ENCODE results near the gene HRH4.

HRH4 gene

DNA sequence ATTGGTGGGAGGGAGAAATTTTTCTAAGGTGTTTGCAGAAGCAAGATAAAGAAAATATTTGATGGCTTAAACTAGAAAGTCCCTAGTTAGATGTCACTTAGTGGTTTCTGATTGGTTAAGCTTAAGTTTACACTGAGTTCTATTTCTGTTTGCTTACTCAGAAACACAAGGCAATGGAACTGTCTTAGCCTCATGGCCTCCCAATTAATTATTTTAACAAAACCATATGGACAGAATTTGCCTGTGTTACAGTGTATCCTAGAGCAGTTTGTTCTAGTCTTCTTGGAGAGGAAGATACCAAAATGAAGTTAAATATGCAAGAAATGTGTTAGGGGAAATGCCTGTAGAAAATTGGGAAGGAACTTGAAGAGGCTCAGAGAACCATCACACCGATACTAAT is 38.6 kb upstream of the HRH4 start:
- peaks cover 0 to 1% of the 10 kb centered on the region in 2 experiments for H3K4me1 ChIP-seq (ENCODE audit: control insufficient read depth in 1 of 2, insufficient read depth in 1 of 2, low read depth in 1 of 2, low read length in 1 of 2)
- H3K4me3 ChIP-seq (ENCODE audit: low read depth in 1 of 2, low read length in 1 of 2) = no peak overlapping the region
- no peaks in the 10 kb centered on the region for H3K36me3 ChIP-seq
- TF ChIP-seq, protein P1, sequence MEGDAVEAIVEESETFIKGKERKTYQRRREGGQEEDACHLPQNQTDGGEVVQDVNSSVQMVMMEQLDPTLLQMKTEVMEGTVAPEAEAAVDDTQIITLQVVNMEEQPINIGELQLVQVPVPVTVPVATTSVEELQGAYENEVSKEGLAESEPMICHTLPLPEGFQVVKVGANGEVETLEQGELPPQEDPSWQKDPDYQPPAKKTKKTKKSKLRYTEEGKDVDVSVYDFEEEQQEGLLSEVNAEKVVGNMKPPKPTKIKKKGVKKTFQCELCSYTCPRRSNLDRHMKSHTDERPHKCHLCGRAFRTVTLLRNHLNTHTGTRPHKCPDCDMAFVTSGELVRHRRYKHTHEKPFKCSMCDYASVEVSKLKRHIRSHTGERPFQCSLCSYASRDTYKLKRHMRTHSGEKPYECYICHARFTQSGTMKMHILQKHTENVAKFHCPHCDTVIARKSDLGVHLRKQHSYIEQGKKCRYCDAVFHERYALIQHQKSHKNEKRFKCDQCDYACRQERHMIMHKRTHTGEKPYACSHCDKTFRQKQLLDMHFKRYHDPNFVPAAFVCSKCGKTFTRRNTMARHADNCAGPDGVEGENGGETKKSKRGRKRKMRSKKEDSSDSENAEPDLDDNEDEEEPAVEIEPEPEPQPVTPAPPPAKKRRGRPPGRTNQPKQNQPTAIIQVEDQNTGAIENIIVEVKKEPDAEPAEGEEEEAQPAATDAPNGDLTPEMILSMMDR (IDR thresholded peaks at IDR 0.05) = no peak
- peaks cover 23% of the 10 kb centered on the region for H3K27me3 ChIP-seq
- H3K27ac ChIP-seq = no peak overlapping the region
- no peaks in the 10 kb centered on the region for H3K9me3 ChIP-seq

DNA sequence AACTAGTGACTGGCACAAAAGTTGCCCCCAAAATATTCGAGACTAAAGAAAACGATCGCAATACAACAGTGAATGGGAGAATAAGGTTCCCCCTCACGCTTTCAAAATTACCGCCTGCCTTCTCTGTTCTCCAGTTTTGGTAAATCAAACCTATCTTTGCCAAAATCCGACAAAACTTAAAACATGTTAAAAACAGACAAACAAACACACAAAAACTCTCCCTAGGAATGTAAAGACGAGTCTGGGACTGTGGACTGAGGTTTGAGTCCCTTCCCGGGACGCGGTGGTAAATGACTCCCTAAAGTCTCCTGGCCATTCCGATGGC is 34.4 kb upstream of the HRH4 start:
- Histone ChIP-seq H3K36me3 (no peaks in the 10 kb centered on the region), H3K4me3 (ENCODE audit: low read depth in 1 of 2, low read length in 1 of 2) (peak overlapping the region; percentile 83 to 87), H3K9me3 (no peaks in the 10 kb centered on the region), H3K27ac (peak overlapping the region; percentile 76), H3K27me3 (peaks cover 23% of the 10 kb centered on the region), H3K4me1 (ENCODE audit: control insufficient read depth in 1 of 2, insufficient read depth in 1 of 2, low read depth in 1 of 2, low read length in 1 of 2) (peaks cover 8 to 9% of the 10 kb centered on the region in 2 experiments)
- TF ChIP-seq, protein P1 (IDR thresholded peaks at IDR 0.05) = no peak

DNA sequence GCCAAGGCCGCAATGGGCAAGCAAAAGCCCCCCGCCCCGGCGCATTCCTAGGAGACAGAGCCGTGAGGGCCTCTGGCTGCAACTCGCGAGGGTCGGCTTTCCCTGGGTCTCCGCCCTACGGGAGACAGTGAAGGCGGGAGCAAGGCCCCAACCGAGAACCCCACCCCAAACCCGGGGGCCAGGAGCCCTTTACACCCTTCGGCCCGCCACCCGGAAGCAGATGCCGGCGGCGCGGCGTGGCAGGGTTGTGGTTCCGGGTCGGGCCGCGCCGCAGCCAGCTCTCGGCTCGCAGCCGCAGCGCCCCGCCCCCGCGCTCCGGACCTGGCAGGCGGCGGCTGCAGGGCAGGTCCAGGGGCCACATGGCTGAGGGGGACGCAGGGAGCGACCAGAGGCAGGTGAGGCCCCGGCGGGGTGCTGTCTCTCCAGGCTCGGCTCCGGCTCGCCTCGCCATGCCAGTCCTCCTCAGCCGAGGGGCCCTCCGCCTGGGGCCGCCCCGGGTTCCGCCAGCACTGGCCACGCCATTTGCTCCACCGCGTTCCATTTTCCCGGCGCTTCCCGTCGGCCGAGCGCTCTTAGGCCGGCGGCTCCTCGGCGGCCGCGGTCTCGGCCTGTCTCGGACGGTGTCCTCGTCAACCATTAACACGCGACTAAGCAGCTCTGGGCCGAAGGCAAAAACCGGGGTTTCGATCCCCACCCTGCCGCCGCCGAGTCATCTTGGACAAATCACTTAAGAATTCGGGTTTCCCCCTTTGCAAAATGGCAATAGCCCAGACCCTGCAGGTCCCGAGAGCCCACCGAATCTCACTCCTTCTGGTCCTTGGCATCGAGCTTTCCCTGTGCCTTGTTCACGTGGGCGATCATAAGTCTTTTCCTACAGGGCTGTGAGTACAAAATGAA is 33.8 kb upstream of the HRH4 start, which contains the start of gene IMPACT:
IMPACT (plus strand) TSS at position 273 of the 897 bp plus-strand sequence; CDS start at position 360, 87 bp downstream.
- TF ChIP-seq, protein P1 (IDR thresholded peaks at IDR 0.05) = no peak
- Histone ChIP-seq H3K27ac (peak within 1 kb of the TSS; percentile 76), H3K4me3 (ENCODE audit: low read depth in 1 of 2, low read length in 1 of 2) (peak within 1 kb of the TSS; percentile 83 to 87), H3K4me1 (ENCODE audit: control insufficient read depth in 1 of 2, insufficient read depth in 1 of 2, low read depth in 1 of 2, low read length in 1 of 2) (peaks cover 8 to 9% of the 10 kb centered on the region in 2 experiments), H3K27me3 (peaks cover 23% of the 10 kb centered on the region), H3K36me3 (no peaks in the 10 kb centered on the region), H3K9me3 (no peaks in the 10 kb centered on the region)

DNA sequence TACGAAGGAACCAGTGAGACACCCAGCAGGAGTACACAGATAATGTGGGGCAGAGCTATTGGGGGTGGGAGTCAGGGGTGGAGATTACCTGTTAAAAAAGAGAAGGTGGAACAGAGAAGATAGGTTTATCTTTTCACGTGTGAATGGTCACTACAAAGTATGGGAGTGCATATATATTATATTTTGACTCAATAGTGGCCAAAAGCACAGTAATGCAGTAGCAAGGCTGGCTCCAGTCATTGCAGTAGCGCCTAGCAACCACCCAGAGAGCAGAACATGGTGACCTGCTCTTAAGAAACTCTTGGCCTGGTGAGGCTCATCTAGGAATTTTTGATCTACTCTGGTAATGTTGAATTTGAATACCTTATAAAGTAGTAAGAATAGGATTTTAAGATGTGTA is 33.0 kb upstream of the HRH4 start:
- Histone ChIP-seq H3K27me3 (peaks cover 23% of the 10 kb centered on the region), H3K27ac (no peak overlapping the region), H3K9me3 (no peaks in the 10 kb centered on the region), H3K4me1 (ENCODE audit: control insufficient read depth in 1 of 2, insufficient read depth in 1 of 2, low read depth in 1 of 2, low read length in 1 of 2) (peaks cover 12 to 15% of the 10 kb centered on the region in 2 experiments), H3K36me3 (no peaks in the 10 kb centered on the region), H3K4me3 (ENCODE audit: low read depth in 1 of 2, low read length in 1 of 2) (peak overlapping the region; percentile 19 to 87)
- TF ChIP-seq, protein P1 (IDR thresholded peaks at IDR 0.05) = no peak

DNA sequence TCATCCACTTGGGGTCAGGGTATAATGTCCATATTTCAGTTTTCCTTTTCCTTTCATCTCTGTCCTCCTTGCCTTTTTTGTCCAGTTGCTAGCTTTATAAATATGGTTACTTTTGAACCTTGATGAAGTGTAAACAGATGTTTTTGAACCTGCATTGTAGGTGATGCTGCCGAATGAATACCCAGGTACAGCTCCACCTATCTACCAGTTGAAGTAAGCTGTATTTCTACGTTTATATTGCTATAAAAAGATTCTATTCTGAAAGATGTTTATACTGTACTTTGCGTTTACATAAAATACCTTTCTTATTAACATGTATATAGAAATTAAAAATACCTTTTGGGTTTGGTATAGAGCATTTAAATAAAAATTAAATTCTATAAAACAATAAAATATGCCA is 31.7 kb upstream of the HRH4 start:
- Histone ChIP-seq H3K36me3 (no peaks in the 10 kb centered on the region), H3K27me3 (peaks cover 18% of the 10 kb centered on the region), H3K4me1 (ENCODE audit: control insufficient read depth in 1 of 2, insufficient read depth in 1 of 2, low read depth in 1 of 2, low read length in 1 of 2) (peaks cover 16 to 20% of the 10 kb centered on the region in 2 experiments), H3K9me3 (no peaks in the 10 kb centered on the region), H3K4me3 (ENCODE audit: low read depth in 1 of 2, low read length in 1 of 2) (no peak overlapping the region), H3K27ac (no peak overlapping the region)
- TF ChIP-seq, protein P1 (IDR thresholded peaks at IDR 0.05) = no peak
